Measurements from ENCODE around the gene DHRS3. TPM values are rescaled to one million over a fixed set of nuclear protein-coding genes. Genes with fewer than 3 reads are reported as not detected.

The DHRS3 gene
- total RNA-seq, 1 experiment from 2014 or later, result 37.7 TPM

DNA sequence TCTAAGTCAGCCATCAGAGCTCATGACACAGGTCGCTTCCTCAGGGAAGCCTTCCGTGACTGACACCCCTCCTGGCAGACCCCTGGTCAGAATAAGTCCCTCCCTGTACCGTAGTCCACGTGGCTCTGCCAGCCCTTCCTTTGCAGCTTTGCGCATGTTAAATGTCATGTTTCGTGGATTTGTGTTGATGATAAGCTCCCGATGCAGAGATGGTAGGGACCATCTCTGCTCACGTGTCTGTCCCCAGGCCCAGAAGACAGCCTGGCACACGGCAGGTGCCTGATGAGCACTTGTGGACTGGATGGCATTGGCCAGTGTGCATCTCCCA is 75.9 kb downstream of the DHRS3 start:
- Mint-ChIP-seq H3K27me3 (ENCODE audit: low read depth) (peaks cover 3% of the 10 kb centered on the region; the same call in 1 of the 2 replicates), H3K9me3 (no peaks in the 10 kb centered on the region), H3K36me3 (no peaks in the 10 kb centered on the region), H3K27ac (no peak overlapping the region), H3K4me3 (no peak overlapping the region), H3K4me1 (peaks cover 26% of the 10 kb centered on the region)
- CTCF ChIA-PET, result interaction anchor here (1.0 to 2.4 kb wide), 5 partner anchors 53 to 266 kb away, joined by 3 to 12 read pairs (median 6); no protein-coding TSS in a partner anchor
- no peak for ATAC-seq
- TF ChIP-seq E2F1 (CRISPR knock-in tag; IDR thresholded peaks at IDR 0.05), result no peak
- no peak for TF ChIP-seq NFYB (CRISPR knock-in tag; conservative IDR thresholded peaks at IDR 0.05; ENCODE audit: low read depth)
- TF ChIP-seq ZMAT4 (CRISPR knock-in tag; IDR thresholded peaks at IDR 0.05), result no peak
- no peak for TF ChIP-seq SMAD3 (CRISPR knock-in tag; IDR thresholded peaks at IDR 0.05; ENCODE audit: borderline replicate concordance)
- TF ChIP-seq, protein P1, sequence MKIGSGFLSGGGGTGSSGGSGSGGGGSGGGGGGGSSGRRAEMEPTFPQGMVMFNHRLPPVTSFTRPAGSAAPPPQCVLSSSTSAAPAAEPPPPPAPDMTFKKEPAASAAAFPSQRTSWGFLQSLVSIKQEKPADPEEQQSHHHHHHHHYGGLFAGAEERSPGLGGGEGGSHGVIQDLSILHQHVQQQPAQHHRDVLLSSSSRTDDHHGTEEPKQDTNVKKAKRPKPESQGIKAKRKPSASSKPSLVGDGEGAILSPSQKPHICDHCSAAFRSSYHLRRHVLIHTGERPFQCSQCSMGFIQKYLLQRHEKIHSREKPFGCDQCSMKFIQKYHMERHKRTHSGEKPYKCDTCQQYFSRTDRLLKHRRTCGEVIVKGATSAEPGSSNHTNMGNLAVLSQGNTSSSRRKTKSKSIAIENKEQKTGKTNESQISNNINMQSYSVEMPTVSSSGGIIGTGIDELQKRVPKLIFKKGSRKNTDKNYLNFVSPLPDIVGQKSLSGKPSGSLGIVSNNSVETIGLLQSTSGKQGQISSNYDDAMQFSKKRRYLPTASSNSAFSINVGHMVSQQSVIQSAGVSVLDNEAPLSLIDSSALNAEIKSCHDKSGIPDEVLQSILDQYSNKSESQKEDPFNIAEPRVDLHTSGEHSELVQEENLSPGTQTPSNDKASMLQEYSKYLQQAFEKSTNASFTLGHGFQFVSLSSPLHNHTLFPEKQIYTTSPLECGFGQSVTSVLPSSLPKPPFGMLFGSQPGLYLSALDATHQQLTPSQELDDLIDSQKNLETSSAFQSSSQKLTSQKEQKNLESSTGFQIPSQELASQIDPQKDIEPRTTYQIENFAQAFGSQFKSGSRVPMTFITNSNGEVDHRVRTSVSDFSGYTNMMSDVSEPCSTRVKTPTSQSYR (CRISPR knock-in tag; IDR thresholded peaks at IDR 0.05), result no peak
- TF ChIP-seq, protein P2, sequence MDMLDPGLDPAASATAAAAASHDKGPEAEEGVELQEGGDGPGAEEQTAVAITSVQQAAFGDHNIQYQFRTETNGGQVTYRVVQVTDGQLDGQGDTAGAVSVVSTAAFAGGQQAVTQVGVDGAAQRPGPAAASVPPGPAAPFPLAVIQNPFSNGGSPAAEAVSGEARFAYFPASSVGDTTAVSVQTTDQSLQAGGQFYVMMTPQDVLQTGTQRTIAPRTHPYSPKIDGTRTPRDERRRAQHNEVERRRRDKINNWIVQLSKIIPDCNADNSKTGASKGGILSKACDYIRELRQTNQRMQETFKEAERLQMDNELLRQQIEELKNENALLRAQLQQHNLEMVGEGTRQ (CRISPR knock-in tag; IDR thresholded peaks at IDR 0.05), result no peak
- TF ChIP-seq MXD4 (CRISPR knock-in tag; IDR thresholded peaks at IDR 0.05; ENCODE audit: borderline replicate concordance), result no peak
- POLR2A ChIA-PET, result no interaction called here
- no peak for DNase-seq (ENCODE audit: low spot score)

- ChIA-PET POLR2A (interaction anchor here (1.1 to 2.2 kb wide), 2 partner anchors 54 to 76 kb away, joined by 3 to 7 read pairs; partner anchors contain the start of gene DHRS3), CTCF (interaction anchor here (0.6 to 2.4 kb wide), 8 partner anchors 54 to 266 kb away, joined by 3 to 12 read pairs (median 6); no protein-coding TSS in a partner anchor)
- peaks cover 26% of the 10 kb centered on the region for H3K4me1 Mint-ChIP-seq
- DNase-seq (ENCODE audit: low spot score), result no peak
- no peaks in the 10 kb centered on the region for H3K36me3 Mint-ChIP-seq
- H3K4me3 Mint-ChIP-seq, result no peak overlapping the region
- no peak for ATAC-seq
- H3K27ac Mint-ChIP-seq, result no peak overlapping the region
- H3K27me3 Mint-ChIP-seq (ENCODE audit: low read depth), result peaks cover 3% of the 10 kb centered on the region; the same call in 1 of the 2 replicates
- no peaks in the 10 kb centered on the region for H3K9me3 Mint-ChIP-seq
- no peak for TF ChIP-seq E2F4 (CRISPR knock-in tag; IDR thresholded peaks at IDR 0.05; ENCODE audit: borderline replicate concordance, low read depth)
- TF ChIP-seq PRRX2 (CRISPR knock-in tag; IDR thresholded peaks at IDR 0.05), result no peak
- no peak for TF ChIP-seq RORB (CRISPR knock-in tag; IDR thresholded peaks at IDR 0.05)
- TF ChIP-seq ZNF263 (CRISPR knock-in tag; IDR thresholded peaks at IDR 0.05; ENCODE audit: low read depth), result no peak
- no peak for TF ChIP-seq NFATC4 (CRISPR knock-in tag; IDR thresholded peaks at IDR 0.05)
- TF ChIP-seq NR2C2 (CRISPR knock-in tag; IDR thresholded peaks at IDR 0.05), result no peak
- TF ChIP-seq ZSCAN18 (CRISPR knock-in tag; IDR thresholded peaks at IDR 0.05), result no peak
- TF ChIP-seq ARID4B (CRISPR knock-in tag; IDR thresholded peaks at IDR 0.05; ENCODE audit: borderline replicate concordance), result no peak
- TF ChIP-seq ATF2 (CRISPR knock-in tag; IDR thresholded peaks at IDR 0.05; ENCODE audit: borderline replicate concordance, low read depth), result no peak
- TF ChIP-seq NR3C1 (CRISPR knock-in tag; conservative IDR thresholded peaks at IDR 0.05; ENCODE audit: low read depth), result no peak
- TF ChIP-seq MAX (CRISPR knock-in tag; IDR thresholded peaks at IDR 0.05), result no peak
Measured at GRCh38 chr1:12541274-12542137, 76.5 kb downstream of the DHRS3 start.

Measured in WTC11 (cell line).